Smooth muscle cell (in vitro differentiated cells): ENCODE data around the gene CMTM5. TPM values are rescaled to one million over a fixed set of nuclear protein-coding genes. Genes with fewer than 3 reads are reported as not detected.

Experiments used
- DNase-seq: peaks from one replicate; lab custom pipeline; 2025; ENCODE audit not compliant: unreplicated experiment; lab: John Stamatoyannopoulos, UW
- H2AFZ ChIP-seq: fragments of 200-600 bp; sonication (generic); 2 replicates; pipeline ENCODE4 v1.6.0; 2016; ENCODE audit warnings: antibody characterized with exemption, low read depth, mild to moderate bottlenecking
- H3F3A ChIP-seq: fragments of 200-600 bp; sonication (generic); 2 replicates; pipeline ENCODE4 v1.6.0; 2017; ENCODE audit warnings: antibody characterized with exemption, low read depth
- H3K27ac ChIP-seq: fragments of 200-600 bp; sonication (generic); 2 replicates; pipeline ENCODE4 v1.5.1; 2016; ENCODE audit warnings: low read depth, mild to moderate bottlenecking
- H3K27me3 ChIP-seq: fragments of 200-600 bp; sonication (generic); 2 replicates; pipeline ENCODE4 v1.6.1; 2016; ENCODE audit warnings: low read depth, mild to moderate bottlenecking
- H3K36me3 ChIP-seq: fragments of 200-600 bp; sonication (generic); 2 replicates; pipeline ENCODE4 v1.5.1; 2016; ENCODE audit warnings: low read depth
- H3K4me1 ChIP-seq: fragments of 200-600 bp; sonication (generic); 2 replicates; pipeline ENCODE4 v1.5.1; 2016; ENCODE audit warnings: low read depth
- H3K4me2 ChIP-seq: fragments of 200-600 bp; sonication (generic); 2 replicates; pipeline ENCODE4 v1.6.0; 2016; ENCODE audit warnings: mild to moderate bottlenecking
- H3K4me3 ChIP-seq: fragments of 200-600 bp; sonication (generic); 2 replicates; pipeline ENCODE4 v1.5.1; 2016; ENCODE audit warnings: mild to moderate bottlenecking
- H3K79me2 ChIP-seq: fragments of 200-600 bp; sonication (generic); 2 replicates; pipeline ENCODE4 v1.6.0; 2016; ENCODE audit warnings: low read depth, mild to moderate bottlenecking
- H3K9ac ChIP-seq: fragments of 200-600 bp; sonication (generic); 2 replicates; pipeline ENCODE4 v1.6.0; 2016; ENCODE audit warnings: low read depth
- H3K9me3 ChIP-seq: fragments of 200-600 bp; sonication (generic); replicated peaks from 2 replicates; pipeline ENCODE4 v1.5.1; 2016; ENCODE audit warnings: low read depth
- H4K20me1 ChIP-seq: fragments of 200-600 bp; sonication (generic); 2 replicates; pipeline ENCODE4 v1.6.0; 2016; ENCODE audit warnings: low read depth
- WGBS: methylation state at CpG from one replicate; pipeline ENCODE4 v1.1.7; 2016; ENCODE audit warnings: low lambda C conversion rate; 5-methylcytosine and 5-hydroxymethylcytosine counted together
- polyA plus RNA-seq: library from polyadenylated mRNA; unstranded; fragments of >200 nt; fragmentation: Nextera tagmentation; extraction: Ambion mirVana; gene quantifications from 2 replicates; pipeline ENCODE4 v1.2.1, GENCODE V29; 2016
- total RNA-seq: library from RNA; depleted of rRNA; stranded (reverse); fragments of >200 nt; gene quantifications from 2 replicates; pipeline ENCODE4 v1.2.3, GENCODE V29; 2014
- TF ChIP-seq, protein P1 (sequence below): fragments of 200-600 bp; sonication (generic); IDR thresholded peaks from 2 replicates; pipeline ENCODE4 v1.5.1; 2017; ENCODE audit warnings: borderline replicate concordance, mild to moderate bottlenecking, antibody characterized with exemption; ENCODE audit not compliant: insufficient read depth, poor library complexity, severe bottlenecking

CMTM5 gene
- total and polyA plus RNA-seq, 2 experiments from 2014 or later, result 0.59 TPM; not detected in 1

DNA sequence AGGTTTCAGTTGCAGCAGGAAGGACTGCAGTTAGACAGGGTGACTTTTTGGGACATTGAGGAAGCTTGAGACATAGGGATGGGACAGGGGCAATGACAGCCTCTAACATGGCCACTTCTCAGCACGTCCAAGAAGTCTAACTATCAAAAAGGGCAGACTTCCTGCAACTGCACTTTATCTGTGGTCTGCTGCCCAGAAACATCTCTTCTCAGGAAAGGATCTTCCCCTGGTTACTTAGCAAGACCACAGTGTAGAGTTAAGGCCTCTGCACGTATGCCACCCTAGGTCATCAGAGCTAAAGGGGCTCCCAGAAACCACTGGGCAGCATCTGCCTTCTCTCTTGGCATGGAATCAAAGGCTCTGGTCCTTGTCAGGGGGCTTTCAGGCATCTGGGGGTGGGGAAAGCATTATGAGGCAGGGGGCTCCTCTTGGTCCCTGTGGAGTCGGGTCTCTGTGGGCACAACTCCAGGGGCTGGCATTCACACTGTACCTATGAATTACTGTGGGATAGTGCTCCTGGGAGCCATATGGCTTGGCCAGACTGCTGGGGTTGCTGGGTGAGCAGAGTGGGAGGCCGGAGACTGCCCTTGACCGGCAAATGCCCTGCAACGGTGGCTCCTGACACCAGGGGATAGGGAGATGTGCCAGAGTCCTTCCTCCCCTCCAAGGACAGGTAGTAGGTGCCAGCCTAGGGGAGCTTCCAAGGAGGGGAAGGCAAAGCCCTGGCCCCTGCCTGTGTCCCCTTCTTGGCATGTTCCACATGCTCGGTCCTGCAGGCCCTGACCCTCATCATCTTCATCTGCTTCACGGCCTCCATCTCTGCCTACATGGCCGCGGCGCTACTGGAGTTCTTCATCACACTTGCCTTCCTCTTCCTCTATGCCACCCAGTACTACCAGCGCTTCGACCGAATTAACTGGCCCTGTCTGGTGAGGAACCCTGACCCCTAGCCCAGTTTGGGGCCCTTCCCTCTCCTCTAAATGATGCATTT, 1.0 kb downstream of the CMTM5 start:
- no peaks in the 10 kb centered on the region for H4K20me1 ChIP-seq
- no peak overlapping the region for H3K27ac ChIP-seq
- 88% methylated on average over 14 of the region's 14 CpGs for WGBS
- TF ChIP-seq, protein P1, sequence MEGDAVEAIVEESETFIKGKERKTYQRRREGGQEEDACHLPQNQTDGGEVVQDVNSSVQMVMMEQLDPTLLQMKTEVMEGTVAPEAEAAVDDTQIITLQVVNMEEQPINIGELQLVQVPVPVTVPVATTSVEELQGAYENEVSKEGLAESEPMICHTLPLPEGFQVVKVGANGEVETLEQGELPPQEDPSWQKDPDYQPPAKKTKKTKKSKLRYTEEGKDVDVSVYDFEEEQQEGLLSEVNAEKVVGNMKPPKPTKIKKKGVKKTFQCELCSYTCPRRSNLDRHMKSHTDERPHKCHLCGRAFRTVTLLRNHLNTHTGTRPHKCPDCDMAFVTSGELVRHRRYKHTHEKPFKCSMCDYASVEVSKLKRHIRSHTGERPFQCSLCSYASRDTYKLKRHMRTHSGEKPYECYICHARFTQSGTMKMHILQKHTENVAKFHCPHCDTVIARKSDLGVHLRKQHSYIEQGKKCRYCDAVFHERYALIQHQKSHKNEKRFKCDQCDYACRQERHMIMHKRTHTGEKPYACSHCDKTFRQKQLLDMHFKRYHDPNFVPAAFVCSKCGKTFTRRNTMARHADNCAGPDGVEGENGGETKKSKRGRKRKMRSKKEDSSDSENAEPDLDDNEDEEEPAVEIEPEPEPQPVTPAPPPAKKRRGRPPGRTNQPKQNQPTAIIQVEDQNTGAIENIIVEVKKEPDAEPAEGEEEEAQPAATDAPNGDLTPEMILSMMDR, result no peak
- no peak overlapping the region for H2AFZ ChIP-seq
- no peak for DNase-seq
- H3K79me2 ChIP-seq, result no peaks in the 10 kb centered on the region
- H3K4me3 ChIP-seq, result no peak overlapping the region
- no peak overlapping the region for H3K4me2 ChIP-seq
- no peaks in the 10 kb centered on the region for H3K9me3 ChIP-seq
- no peaks in the 10 kb centered on the region for H3F3A ChIP-seq
- H3K36me3 ChIP-seq, result no peaks in the 10 kb centered on the region
- peaks cover 7% of the 10 kb centered on the region for H3K4me1 ChIP-seq
- no peak overlapping the region for H3K9ac ChIP-seq
- no peaks in the 10 kb centered on the region for H3K27me3 ChIP-seq

DNA sequence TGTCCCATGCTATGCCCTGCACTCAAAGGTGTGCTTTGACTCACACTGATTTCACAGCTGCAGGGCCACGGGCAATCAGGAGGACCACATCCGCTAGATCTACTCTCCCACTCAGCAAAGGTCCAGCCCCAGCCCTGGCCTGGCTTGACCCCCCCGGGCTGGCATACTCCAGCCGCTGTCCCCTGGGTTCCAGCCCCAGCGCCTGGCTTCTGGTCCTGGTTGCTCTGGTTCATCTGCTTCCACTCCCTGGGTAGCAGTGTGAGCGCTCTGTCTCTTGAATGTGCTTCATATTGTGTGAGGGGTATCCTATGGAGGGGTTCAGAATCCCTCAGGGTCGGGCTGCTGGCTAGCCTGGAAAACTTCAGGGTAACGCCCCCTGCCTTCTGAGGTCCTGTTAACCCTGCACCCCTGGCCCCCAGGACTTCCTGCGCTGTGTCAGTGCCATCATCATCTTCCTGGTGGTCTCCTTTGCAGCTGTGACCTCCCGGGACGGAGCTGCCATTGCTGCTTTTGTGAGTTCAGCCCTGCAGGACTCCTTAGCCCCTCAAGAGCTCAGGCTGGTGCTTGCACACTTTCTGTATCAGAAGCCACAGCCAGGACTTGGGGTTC, 1.9 kb downstream of the CMTM5 start:
- Histone ChIP-seq H3K36me3 (no peaks in the 10 kb centered on the region), H3F3A (no peaks in the 10 kb centered on the region), H3K4me1 (peaks cover 7% of the 10 kb centered on the region), H2AFZ (no peak overlapping the region), H3K27ac (no peak overlapping the region), H3K4me2 (no peak overlapping the region), H3K4me3 (no peak overlapping the region), H4K20me1 (no peaks in the 10 kb centered on the region), H3K27me3 (no peaks in the 10 kb centered on the region), H3K9me3 (no peaks in the 10 kb centered on the region), H3K79me2 (no peaks in the 10 kb centered on the region), H3K9ac (no peak overlapping the region)
- DNase-seq, result no peak
- 87% methylated on average over 11 of the region's 11 CpGs for WGBS
- TF ChIP-seq, protein P1, result no peak

DNA sequence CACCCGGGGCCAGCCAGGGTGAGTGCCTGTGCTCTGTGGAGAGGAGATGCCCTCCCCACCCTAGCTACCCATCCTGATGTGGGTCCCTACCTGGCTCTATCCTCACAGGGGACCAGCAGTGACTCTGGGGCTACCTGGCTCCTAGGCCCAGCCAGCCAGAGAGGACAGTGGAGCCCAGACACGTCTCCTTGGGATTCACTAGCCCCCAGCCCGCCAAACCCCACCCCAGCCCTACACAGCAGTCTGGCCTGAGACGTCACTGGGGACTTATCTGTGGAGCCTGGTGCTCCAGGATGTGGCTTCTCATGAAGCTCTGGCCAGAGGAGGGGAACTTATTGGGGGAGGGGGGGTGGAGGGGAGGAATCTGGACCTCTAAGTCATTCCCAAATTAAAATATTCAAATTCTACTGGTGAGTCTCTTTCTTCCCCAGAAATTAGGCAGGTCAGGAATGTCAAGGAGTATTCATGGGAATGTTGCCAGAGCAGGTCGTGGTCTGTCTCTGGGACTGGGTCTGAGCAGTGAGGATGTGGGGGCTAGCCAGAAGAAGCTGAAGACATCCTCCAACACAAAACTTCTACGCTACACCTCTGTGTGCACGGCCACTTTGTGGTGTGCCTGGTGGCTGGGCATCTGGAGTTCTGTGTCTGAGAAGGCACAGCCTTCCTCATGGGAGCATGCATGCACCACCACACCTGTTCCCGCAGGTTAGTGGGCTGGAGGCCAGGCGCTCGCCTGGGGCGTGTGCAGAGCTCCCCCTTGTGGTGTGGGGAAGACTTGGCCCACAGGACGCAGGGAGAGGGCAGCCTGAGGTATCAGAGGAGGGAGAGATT, 2.7 kb downstream of the CMTM5 start:
- H3F3A ChIP-seq, result no peaks in the 10 kb centered on the region
- no peak overlapping the region for H3K4me2 ChIP-seq
- H3K9ac ChIP-seq, result no peak overlapping the region
- DNase-seq, result no peak
- TF ChIP-seq, protein P1, result peak; percentile 91
- peaks cover 7% of the 10 kb centered on the region for H3K4me1 ChIP-seq
- no peaks in the 10 kb centered on the region for H3K27me3 ChIP-seq
- H2AFZ ChIP-seq, result no peak overlapping the region
- 41% methylated on average over 11 of the region's 12 CpGs for WGBS
- H3K27ac ChIP-seq, result no peak overlapping the region
- no peaks in the 10 kb centered on the region for H4K20me1 ChIP-seq
- no peaks in the 10 kb centered on the region for H3K9me3 ChIP-seq
- no peak overlapping the region for H3K4me3 ChIP-seq
- H3K36me3 ChIP-seq, result no peaks in the 10 kb centered on the region
- H3K79me2 ChIP-seq, result no peaks in the 10 kb centered on the region
